Astrocyte of the cerebellum (primary cell): ENCODE results near the gene SLC22A13.

Experiments
- DNase-seq: peaks from one replicate; pipeline ENCODE4 v3.0.0-alpha.2; 2011; ENCODE audit warnings: low read depth
- H3K4me3 ChIP-seq: 2 replicates; pipeline ENCODE4 v1.5.1; 2011; ENCODE audit warnings: mild to moderate bottlenecking, low read depth, low read length, moderate library complexity
- in situ Hi-C: cut with HindIII; loops from 2 replicates; pipeline ENCODE4 v1.10.0; 2017; ENCODE audit warnings: low sequenced_read_pairs
- TF ChIP-seq, protein P1 (sequence below): IDR thresholded peaks from 2 replicates; pipeline ENCODE4 v1.5.1; 2012; ENCODE audit warnings: low read length, low read depth, moderate library complexity, mild to moderate bottlenecking; ENCODE audit errors: missing control alignments

Gene SLC22A13

DNA sequence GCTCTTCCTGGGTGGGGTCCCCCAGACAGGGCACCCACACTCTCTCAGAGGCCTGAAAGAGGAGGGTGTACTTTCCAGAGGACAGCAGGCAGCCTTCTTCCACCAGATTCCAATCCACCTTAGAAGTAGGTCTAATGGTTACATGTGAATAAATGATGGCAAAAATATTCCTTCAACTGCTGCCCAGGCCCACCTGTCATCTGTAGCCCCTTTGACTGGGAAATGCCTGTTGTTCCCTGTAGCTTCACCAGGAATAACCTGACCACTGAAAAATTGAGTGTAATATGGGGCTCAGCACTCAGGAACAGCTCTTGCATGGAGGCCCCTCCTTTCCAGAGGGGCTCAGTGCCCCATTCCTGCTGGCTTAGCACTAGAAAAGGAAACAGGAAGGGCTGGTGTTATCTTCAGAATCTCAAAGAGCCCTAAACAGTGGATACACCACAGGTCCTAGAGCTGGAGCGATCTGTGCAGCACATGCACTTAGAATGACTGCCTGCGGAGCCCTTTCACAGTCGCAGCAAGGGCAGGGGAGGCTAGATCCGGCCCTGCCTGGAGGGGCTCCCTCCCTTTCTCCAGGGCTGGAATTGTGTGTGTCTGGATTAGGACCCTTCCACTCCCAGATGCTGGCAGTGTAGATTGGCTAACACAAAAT lies 48.6 kb downstream of the SLC22A13 start:
- no peak overlapping the region for H3K4me3 ChIP-seq
- no peak for DNase-seq
- TF ChIP-seq, protein P1, sequence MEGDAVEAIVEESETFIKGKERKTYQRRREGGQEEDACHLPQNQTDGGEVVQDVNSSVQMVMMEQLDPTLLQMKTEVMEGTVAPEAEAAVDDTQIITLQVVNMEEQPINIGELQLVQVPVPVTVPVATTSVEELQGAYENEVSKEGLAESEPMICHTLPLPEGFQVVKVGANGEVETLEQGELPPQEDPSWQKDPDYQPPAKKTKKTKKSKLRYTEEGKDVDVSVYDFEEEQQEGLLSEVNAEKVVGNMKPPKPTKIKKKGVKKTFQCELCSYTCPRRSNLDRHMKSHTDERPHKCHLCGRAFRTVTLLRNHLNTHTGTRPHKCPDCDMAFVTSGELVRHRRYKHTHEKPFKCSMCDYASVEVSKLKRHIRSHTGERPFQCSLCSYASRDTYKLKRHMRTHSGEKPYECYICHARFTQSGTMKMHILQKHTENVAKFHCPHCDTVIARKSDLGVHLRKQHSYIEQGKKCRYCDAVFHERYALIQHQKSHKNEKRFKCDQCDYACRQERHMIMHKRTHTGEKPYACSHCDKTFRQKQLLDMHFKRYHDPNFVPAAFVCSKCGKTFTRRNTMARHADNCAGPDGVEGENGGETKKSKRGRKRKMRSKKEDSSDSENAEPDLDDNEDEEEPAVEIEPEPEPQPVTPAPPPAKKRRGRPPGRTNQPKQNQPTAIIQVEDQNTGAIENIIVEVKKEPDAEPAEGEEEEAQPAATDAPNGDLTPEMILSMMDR, result no peak
- in situ Hi-C loops, result no loop called here

DNA sequence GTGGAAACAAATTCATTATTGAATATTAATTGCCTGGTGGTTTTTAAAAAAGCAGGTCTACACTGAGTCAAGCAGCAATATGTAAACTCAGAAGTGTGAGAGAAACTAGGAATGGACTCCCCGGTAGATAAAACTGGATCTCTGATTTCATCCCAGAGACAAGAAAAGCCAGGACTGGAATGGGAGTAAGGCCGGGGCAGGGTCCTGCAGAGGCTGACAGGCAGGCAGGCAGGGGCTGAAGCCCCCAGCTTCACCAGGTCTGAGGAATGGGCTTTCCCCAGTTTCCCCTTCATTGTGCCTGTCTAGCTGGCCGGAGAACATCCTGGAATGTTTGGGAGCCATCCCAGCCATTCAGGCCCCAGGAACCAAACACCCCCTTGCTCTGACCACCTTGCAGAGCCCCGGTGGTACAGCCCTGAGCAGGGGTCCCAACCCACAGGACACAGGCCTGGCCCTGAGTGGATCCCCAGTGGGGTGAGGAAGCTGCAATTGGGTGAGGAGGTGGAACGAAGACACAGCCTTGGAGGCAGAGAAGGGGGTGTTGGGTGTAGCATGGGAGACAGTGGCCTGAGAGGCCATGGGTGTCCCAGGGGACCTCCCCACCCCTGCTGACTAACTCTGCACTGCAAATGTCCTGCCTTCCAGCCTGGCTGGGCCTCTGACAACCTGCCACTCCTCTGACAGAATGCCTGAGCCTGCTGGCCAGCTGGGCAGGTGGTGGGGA lies 49.3 kb downstream of the SLC22A13 start:
- TF ChIP-seq, protein P1, result no peak
- no peak overlapping the region for H3K4me3 ChIP-seq
- DNase-seq, result no peak
- in situ Hi-C loops, result no loop called here

DNA sequence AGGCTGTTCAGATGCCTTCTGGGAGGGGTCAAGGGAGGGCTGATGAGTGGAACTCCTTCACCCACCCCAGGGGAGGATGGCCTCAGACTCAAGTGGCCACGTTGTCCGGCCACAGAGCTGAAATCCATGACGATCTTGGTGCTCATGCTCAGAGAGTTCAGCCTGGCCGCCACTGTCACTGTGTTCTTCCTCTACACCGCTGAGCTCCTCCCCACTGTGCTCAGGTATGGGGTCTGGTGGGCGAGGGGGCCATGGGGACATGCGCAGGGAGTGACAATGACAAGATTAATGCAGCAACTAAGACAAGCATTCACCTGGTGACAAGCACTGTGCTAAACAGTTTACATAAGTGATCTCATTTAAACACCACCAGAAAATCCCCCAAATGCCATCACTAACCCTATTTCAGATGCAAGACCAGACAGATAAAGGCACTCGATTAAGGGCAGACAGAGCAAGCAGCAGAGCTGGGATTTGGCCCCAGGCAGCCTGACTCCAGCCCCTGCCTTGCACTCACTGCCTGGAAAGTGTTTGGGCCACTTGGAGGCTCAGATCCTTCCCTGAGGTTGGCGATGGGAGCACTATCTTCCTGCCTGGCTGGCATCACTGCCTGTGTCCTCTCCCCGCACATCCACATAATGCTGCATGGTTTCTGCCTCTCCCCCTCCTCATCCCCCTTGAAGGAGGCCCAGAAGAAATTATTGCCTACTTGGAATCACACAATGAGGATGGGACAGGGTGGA lies 50.0 kb downstream of the SLC22A13 start:
- in situ Hi-C loops, result no loop called here
- TF ChIP-seq, protein P1, result no peak
- H3K4me3 ChIP-seq, result no peak overlapping the region
- DNase-seq, result no peak

DNA sequence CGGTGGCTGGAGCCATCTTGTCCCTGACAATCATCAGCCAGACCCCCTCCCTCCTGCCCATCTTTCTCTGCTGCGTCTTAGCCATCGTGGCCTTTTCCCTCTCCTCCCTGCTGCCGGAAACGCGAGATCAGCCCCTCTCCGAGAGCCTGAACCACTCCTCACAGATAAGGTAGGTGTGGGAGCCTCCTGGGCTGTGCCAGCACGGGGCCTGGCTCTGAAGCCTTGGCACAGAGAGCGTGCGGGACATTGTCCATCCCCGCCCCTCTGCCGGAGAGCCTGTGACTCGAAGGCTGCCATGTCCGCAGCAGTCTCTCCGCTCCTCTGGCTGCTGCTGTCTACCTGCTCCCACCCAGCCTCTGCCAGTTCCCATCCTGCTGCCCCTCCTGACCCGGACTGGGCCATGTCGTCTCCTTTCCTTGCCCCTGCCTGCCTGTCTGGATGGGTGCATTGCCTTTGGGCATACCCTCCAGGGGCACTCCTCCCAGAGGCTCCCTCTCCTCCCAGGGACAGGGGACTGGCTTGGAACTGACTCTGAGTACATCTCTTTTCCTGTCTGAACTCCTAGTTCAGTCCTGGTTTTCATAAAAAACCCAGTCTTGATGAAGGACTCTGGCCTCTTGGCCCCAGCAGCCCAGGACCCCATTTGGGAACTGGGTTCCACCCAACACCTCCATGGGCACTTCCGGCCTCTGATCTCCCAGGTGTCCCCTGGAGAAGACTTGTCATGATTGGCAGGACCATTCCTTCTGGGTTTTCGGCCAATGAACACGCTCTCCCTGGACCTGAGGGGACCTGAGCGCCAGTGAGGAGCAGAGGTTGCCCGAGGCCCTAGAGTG lies 51.0 kb downstream of the SLC22A13 start:
- no peak overlapping the region for H3K4me3 ChIP-seq
- no peak for DNase-seq
- TF ChIP-seq, protein P1, result no peak
- in situ Hi-C loops, result no loop called here

- H3K4me3 ChIP-seq, result no peak overlapping the region
- no peak for DNase-seq
- TF ChIP-seq, protein P1, result no peak
- in situ Hi-C loops, result no loop called here
These were observed 51.7 kb downstream of the SLC22A13 start for GRCh38 chr3:38317192-38317759.
